Astrocyte of the cerebellum (primary cell): ENCODE results near the gene TP63.

Experiments
- DNase-seq: peaks from one replicate; pipeline ENCODE4 v3.0.0-alpha.2; 2011; ENCODE audit warnings: low read depth
- H3K4me3 ChIP-seq: 2 replicates; pipeline ENCODE4 v1.5.1; 2011; ENCODE audit warnings: mild to moderate bottlenecking, low read depth, low read length, moderate library complexity
- CTCF ChIP-seq: IDR thresholded peaks from 2 replicates; pipeline ENCODE4 v1.5.1; 2012; ENCODE audit warnings: low read length, low read depth, moderate library complexity, mild to moderate bottlenecking; ENCODE audit errors: missing control alignments
- in situ Hi-C: cut with HindIII; loops from 2 replicates; pipeline ENCODE4 v1.10.0; 2017; ENCODE audit warnings: low sequenced_read_pairs

The TP63 gene

GRCh38 chr3:189806171-189806951 lies 175.2 kb downstream of the TP63 start:
- no peak for TF ChIP-seq CTCF
- DNase-seq, result no peak
- H3K4me3 ChIP-seq, result no peak overlapping the region
- in situ Hi-C loops, result no loop called here

DNA sequence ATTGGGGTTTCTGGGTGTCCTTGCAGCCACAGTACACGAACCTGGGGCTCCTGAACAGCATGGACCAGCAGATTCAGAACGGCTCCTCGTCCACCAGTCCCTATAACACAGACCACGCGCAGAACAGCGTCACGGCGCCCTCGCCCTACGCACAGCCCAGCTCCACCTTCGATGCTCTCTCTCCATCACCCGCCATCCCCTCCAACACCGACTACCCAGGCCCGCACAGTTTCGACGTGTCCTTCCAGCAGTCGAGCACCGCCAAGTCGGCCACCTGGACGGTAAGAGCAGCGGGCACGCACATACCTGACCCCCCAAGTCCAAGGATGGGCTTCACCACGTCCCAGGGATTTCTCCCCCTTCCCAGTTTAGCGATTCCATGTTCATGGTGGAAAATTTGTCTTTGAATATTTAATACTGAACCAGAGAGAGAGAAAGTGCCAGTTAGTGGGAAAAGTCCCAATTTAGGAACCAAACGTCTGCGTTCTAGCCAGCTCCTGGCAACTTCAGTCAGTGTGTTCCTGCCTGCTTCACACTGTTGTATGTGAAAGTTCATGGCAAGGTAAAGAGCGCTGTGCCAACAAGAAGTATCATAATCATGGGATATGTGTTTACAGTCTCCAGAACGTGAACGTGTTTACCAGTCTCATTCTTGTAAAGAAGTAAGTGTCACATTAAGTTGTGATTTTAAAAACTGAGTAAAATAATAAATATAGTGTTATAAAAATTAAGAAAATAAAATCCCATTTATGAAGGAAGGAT lies 177.2 kb downstream of the TP63 start:
- H3K4me3 ChIP-seq, result no peak overlapping the region
- in situ Hi-C loops, result no loop called here
- DNase-seq, result no peak
- no peak for TF ChIP-seq CTCF

- H3K4me3 ChIP-seq, result no peak overlapping the region
- DNase-seq, result no peak
- no peak for TF ChIP-seq CTCF
- in situ Hi-C loops, result no loop called here
Measured at GRCh38 chr3:189809583-189809982, 178.4 kb downstream of the TP63 start.

DNA sequence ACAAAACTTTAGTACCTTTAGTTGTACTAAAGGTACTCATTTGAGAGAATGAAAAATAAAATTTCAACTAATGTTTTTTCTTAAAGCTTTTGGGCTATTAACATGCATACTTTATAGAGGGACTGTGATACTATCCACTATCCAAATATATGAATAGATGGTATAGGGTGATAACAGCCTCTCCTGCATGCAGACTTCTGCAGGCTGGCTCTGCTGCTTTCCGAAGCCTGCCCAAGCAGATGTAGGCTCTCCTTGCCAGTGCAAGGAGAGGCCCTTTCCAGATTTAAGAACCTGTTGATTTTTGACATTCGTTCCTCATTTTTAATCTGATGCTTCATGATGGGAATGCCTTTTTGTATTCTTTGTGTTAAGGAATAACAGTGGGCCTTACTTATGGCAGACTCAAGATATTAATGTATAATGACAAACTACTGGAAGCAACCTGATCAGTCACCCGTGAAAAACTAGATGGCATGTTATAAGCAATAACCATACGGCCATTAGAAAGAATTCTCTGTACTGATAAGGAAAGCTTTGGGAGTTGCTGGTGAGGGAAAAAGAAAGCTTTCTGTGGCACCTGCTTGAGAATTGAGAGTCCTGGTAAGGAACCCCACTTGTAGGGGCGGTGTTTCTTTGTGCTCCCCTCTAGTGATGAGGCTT lies 181.7 kb downstream of the TP63 start:
- no peak for DNase-seq
- in situ Hi-C loops, result no loop called here
- H3K4me3 ChIP-seq, result no peak overlapping the region
- no peak for TF ChIP-seq CTCF

DNA sequence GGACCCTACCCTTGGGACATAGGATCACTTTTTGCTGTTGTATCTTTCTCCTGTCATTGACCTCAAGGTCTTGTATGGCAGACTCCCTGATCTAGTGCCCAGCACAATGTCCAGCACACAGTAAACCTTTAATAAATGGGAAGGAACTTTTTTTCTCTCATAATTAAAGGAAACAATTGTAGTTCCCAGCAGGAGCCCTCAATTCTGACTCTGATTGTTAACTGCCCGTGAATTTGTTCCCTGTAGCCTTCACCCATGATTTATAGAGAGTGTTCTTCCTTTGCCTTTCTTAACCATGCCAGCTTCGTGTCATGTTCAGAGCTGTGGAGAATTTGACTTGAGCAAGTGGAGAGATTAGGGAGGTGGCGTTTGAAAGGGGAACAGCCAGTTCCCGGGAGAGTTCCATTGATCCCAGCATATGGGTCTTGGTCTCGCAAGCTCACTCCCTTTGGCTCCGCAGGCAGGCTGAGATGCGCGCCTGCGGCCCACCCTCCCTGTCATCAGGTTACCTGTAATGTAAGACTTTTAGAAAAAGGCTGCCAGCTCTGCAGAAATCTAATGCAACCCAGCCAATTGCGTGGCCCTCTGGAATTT lies 182.6 kb downstream of the TP63 start:
- DNase-seq, result no peak
- H3K4me3 ChIP-seq, result no peak overlapping the region
- in situ Hi-C loops, result no loop called here
- TF ChIP-seq CTCF, result no peak

DNA sequence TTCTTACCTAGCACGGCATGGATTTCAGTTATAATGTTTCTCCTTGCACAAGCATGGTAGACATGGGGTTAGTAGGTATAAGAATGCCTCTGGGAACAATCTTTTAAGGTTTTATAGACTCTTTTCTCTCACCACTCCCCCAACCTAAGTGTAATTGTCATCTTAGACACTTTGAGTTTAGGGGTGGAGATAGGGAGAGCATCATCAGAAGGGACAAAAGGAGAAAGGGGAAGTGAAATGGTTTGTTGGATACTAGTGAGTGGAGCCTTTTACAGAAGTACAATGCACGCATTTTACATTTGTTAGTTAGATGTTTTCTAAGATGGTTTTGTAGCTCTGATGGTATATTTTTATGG lies 189.2 kb downstream of the TP63 start:
- DNase-seq, result no peak
- no peak overlapping the region for H3K4me3 ChIP-seq
- in situ Hi-C loops, result no loop called here
- no peak for TF ChIP-seq CTCF
